Limb (tissue), 2 donors: ENCODE data around the gene PPFIA2.

Experiments used
- DNase-seq, 2 donors: peaks; one replicate each; pipeline ENCODE4 v3.0.0-alpha.2; 2016; ENCODE audit errors: extremely low spot score in 2 of 2

Gene PPFIA2

DNA sequence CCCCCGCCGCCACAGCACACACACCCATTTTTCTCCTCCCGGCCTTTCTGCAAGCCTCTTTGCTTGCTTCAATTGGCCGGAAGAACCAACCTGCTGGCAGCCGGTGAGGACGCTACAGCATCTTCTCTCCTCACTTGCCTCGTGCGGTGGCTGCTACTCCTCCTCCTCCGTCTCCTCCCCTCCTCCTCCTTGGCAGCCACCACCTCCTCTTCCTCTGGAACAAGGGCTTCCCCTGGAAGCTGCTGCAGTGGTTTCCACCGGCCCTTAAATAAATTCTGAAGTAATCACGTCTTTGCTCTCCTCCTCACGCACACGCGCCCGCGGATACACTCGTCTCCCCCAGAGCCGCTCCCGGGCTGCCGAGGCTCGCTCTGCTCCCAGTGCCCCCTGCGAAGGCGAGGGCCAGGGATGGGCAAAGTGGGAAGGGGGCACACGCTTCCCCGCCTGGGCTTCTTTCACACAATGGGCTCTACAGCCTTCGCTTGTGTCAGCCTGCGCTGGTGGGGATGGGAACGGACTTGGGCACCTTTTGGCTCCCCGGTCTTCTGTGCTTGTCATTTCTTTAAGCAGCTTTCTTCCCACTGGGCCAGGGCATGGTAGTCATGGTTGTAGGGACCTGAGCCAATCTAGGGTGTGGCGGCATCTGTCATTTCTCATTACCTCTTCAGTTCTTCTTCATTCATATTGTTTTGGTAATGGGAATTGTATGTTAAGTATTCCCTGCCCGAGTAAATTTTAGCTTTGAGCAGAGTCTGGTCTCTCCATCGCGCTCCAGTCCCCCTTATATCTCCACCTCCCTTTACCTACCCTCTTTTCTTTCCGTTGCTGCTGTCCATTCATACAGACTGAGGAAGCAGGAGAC lies at the start of gene PPFIA2:
Gene PPFIA2 (minus strand): TSS at position 161 of the 862 bp plus-strand sequence.
- DNase-seq, result peak; percentile 34 to 72

- no peak for DNase-seq
These were observed 41.4 kb upstream of the PPFIA2 start for GRCh38 chr12:81800298-81801148.

DNA sequence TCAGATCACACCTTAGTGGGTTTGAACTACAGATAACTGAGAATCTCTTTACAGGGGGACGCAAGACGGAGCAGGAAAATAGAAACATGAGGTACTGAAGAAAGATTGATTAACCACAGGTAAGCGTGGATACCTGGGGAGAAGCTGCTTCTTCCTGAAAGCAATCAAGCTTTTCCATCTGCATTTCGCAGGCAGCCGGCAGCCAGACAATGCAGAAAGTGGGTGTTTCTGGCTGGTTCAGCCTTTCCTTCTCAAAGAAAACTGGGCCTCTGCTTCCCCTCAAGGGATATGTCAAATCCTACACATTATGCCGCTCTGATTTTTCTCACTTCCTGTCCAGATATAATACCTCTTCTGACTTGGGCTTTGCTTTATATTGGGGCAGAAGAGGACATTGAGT lies 39.1 kb upstream of the PPFIA2 start:
- DNase-seq, result no peak

DNA sequence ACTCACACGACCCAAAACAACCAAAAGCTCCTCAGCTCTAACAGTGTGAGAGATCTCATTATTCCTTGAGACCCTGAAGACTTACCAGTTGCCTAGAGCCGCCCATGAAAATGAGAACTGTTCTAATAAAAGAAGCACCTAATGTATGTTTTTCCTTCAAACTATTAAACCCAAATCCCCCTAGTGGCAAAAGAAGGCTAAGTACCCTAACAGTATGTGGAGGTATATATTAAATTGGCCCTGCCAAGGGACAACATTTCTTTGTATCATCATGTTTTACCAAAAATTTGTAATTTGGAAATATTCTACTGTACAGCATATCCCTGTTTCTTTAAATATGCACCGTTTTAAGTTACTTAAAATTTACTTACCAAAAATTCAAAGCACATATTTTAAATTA lies 38.0 kb upstream of the PPFIA2 start:
- DNase-seq, result no peak

DNA sequence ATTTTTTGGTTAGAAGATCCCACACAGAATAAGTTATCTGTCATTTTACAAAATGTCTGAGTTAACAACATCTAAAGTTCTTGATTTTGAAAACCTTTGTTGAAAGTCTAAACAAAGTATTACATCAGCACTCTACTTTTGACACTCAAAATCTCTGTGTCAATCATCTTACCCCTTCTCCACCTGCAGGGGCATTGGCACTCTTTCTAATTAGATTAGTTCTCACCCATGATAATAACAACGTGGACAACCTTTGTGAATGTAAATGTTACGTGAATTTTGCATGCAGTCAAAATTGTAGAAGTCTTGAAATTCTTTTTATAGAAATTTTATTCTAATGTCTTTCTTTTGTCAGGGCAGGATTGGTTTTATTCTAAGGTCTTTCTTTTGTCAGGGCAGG lies 33.5 kb upstream of the PPFIA2 start:
- no peak for DNase-seq

DNA sequence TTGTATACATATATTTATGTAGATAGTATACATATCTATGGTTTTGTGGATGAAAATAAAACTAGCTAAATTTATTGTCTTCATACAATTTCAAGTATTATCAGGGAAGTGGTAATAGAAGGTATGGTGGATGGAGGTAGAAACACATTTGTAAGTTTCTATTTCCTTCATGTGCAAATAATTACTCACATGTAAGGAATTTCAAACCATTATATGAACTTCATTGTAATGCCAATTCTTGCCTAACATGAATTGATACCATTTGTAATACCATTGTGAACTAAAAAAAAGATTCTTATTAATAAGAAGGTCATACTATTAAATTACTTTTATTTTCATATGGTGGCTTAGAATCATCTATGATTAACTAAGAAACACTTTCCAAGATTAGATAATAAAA lies 20.1 kb upstream of the PPFIA2 start:
- DNase-seq, result no peak

DNA sequence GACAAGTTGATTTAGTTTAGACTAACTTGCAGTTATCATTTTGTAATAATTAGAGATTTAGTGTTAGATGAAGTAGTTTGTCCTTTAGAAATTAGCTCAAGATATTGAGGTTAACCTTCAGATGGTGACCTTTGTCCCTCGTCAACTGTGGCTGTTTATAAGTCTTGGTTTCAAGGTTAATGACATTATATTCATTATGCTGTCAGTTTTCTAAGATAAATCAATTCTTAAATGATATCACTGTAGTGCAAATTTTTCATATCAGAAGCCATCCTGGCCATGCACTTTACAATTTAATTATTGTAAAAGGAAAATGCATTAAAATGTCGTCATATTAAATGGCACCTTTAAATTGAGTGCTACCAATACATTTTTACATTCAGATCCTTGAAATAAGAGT lies 19.6 kb upstream of the PPFIA2 start:
- no peak for DNase-seq

- peak; percentile 58 to 80 for DNase-seq
These were observed 545 bp downstream of the PPFIA2 start for GRCh38 chr12:81758421-81759189.

GRCh38 chr12:81757731-81758365 lies 1.3 kb downstream of the PPFIA2 start:
- DNase-seq, result no peak

- no peak for DNase-seq
These were observed 29.4 kb downstream of the PPFIA2 start for GRCh38 chr12:81729781-81730180.

GRCh38 chr12:81727391-81727790 lies 31.8 kb downstream of the PPFIA2 start:
- DNase-seq, result no peak

DNA sequence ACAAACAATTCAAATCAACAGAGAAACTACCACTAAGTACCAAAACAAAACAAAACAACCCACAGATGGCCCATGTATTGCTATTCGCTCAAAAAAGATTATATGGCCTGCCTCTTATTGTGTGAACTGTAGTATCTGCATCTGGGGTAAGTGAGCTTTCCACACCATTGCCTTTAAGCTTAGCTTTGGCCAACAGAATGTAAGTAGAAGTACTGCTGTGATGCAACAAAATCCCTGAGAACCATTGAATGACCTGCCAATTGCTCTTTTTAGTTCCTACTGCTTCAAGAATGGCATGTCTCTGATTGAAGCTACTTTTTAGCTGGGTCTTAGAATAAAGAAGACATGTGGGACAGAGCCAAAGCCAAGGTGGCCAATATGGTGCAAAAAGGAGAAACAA lies 32.5 kb downstream of the PPFIA2 start:
- no peak for DNase-seq

GRCh38 chr12:81723361-81723760 lies 35.8 kb downstream of the PPFIA2 start:
- DNase-seq, result no peak

DNA sequence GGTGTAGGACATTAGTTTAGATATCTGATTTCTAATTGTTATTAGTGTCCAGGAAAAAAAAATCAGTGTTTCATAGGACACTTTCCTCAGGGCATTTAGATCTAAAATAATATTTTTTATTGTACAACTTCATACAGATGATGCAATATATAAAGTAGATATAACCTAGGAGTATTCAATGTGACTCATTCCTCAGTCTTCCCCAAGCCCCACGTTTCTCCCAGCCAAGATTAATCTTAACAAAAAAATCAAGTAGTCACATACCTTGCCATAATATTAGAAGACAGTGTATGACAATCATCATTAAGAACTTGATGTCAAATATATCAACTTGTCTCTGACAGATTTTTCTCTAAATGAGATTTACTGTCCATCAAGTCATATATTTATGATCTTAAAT lies 37.1 kb downstream of the PPFIA2 start:
- DNase-seq, result no peak

DNA sequence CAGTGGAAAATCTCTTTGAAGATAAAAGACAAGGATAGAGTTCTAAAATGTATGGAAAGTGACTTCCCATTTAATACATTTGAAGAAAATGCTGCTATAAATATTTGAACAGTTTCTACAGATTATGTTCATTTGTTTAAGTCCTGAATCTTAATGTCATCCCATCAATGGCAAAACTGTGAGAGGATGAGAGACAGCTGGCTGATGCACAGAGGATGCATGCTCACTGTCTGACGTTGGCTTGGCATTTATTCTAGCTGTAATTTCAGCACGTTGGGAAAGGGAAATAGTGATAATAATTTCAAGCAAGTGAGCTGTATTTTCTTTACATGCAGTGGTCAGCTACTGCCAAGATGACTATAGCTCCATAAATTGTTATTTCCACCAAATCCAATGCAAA lies 40.5 kb downstream of the PPFIA2 start:
- DNase-seq, result no peak

- DNase-seq, result no peak
These were observed 46.6 kb downstream of the PPFIA2 start for GRCh38 chr12:81712536-81712935.

DNA sequence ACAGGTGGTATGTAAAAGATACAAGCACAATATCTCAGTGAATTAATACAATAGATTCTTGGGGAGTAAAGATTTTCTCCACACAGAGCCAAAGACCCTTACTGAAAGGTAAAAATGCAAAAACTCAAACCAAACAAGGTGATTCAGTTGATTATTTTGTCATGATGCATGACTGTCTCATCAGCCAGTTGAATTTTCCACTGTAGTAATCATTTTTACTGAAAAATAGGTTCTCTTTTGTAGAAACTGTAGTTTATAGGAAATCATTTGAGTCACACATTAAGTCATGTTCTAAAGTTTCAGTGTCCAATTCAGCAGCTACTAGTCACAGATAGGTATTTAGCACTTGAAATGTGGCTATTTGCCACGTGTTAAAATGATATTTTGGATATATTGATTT lies 53.6 kb downstream of the PPFIA2 start:
- no peak for DNase-seq

DNA sequence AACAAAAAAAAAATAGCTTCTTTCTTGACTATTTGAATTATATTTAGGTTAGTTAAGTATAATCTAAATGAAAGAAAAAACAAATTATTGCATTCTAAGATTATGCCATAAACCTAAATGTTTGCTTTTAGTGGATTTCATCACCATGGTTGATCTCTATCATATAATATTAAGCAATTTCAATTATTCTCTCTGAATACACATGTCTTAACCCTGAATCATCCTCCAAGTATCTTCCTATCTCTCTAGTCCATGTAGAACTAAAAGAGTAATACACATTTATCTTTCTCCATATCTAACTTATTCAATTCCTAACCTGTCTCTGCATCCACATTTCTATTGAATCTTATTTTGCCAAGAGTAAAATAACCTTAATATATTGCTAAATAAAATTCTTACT lies 59.6 kb downstream of the PPFIA2 start:
- DNase-seq, result no peak

- no peak for DNase-seq
These were observed 67.1 kb downstream of the PPFIA2 start for GRCh38 chr12:81692008-81692407.

DNA sequence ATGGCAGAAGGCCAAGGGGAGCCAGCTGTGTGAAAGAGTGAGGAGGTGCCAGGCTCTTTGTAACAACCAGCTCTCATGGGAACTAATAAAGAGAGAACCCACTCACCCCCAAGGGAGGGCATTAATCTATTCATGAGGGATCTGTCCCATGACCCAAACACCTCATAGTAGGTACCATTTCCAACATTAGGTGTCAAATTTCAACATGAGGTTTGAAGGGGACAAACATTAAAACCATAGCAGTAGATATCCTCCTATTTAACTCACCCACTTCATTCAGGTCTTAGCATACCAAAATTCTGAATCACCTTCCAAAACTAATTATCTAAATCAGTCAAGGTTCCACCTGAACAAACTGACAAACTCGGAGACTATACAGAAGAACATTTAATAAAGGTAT lies 75.3 kb downstream of the PPFIA2 start:
- DNase-seq, result no peak

DNA sequence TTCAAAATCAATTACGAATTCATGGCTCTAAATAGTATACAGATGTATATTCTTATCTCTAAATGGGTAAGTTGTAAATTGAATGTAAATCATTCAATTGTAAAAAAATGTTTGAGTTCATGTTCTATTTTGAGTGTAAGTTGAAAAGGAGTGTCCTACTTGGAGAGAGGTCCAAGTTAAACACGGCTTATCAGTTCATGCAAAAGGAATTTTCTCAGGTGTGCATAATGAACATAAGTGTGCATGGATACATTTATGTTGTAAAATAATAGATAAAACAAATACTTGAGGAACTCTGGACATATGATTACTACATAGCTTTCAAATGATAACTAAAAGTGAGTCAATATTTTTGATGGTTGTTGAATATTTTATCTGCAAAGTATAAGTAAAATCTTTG lies 79.5 kb downstream of the PPFIA2 start:
- DNase-seq, result no peak
